Amniotic epithelial cell (primary cell): ENCODE measurements around the gene BLOC1S4.

Source experiments
- DNase-seq: peaks from one replicate; pipeline ENCODE4 v3.0.0-alpha.2; 2010; ENCODE audit warnings: low read depth

Gene BLOC1S4

GRCh38 chr4:6692379-6692778 lies 23.6 kb upstream of the BLOC1S4 start:
- no peak for DNase-seq

- no peak for DNase-seq
These were observed 23.2 kb upstream of the BLOC1S4 start for GRCh38 chr4:6692806-6693205.

GRCh38 chr4:6693231-6694176 lies 22.5 kb upstream of the BLOC1S4 start, which contains the start of gene S100P:
S100P (plus strand) TSS chr4:6693878; CDS start chr4:6693933, 55 bp downstream.
- DNase-seq, result no peak

GRCh38 chr4:6694177-6694901 lies 21.6 kb upstream of the BLOC1S4 start:
- DNase-seq, result no peak

GRCh38 chr4:6695660-6696610 lies 20.0 kb upstream of the BLOC1S4 start:
- DNase-seq, result no peak

DNA sequence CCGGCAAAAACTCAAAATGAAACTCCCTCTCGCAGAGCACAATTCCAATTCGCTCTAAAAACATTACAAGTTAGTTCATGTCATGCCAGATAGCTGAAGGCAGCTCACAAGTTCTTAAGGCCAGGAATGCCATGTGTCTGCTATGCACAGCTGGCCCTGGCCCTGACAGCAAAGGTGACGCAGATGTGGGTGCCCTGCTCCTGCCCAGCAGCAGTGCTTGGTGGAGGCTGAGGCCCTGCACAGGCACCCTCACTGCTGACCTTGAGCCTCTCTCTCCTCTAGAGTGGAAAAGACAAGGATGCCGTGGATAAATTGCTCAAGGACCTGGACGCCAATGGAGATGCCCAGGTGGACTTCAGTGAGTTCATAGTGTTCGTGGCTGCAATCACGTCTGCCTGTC lies 19.4 kb upstream of the BLOC1S4 start:
- no peak for DNase-seq

- DNase-seq, result no peak
These were observed 18.8 kb upstream of the BLOC1S4 start for GRCh38 chr4:6697131-6697530.

DNA sequence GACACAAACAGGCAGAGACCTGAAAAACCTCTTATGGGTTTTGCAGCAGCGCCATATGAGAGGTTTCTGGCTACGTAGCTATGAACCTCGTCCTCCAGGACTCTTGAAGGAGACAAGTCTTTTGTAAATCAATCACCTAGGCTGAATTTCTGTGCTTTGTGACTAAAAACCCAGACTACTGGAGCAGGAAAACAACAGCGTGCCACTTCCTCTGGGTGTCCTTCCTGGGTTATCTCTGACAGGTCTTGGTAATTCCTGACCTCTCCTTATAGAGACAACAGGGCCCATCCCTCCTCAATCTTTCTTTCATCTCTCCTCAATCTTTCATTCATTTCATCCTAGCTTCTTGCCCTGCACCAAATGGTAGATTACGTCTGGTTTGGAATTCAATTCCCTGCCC lies 16.6 kb upstream of the BLOC1S4 start:
- DNase-seq, result no peak

GRCh38 chr4:6699903-6700302 lies 16.1 kb upstream of the BLOC1S4 start:
- DNase-seq, result no peak

GRCh38 chr4:6701371-6701770 lies 14.6 kb upstream of the BLOC1S4 start:
- DNase-seq, result no peak

- DNase-seq, result no peak
These were observed 13.2 kb upstream of the BLOC1S4 start for GRCh38 chr4:6702761-6703160.

GRCh38 chr4:6703786-6704185 lies 12.2 kb upstream of the BLOC1S4 start:
- DNase-seq, result peak; percentile 52

DNA sequence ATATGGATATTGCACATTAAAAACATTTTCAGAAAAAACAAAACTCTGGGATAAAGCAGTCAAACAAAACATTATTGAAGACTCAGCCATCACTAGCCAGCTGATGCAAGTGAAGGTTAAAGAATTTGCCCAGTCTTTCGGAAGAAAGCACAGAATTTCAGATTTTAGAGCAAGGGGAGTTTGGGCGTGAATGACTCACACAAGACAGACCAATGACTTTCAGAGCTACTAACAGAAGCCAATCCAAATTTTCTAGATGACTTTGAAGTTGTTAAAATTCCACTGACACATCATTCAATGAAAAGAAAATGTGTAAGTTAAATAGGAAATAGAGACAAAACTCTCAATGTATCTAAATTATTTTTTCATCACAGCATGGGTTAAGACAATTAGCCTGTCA lies 10.3 kb upstream of the BLOC1S4 start:
- no peak for DNase-seq

DNA sequence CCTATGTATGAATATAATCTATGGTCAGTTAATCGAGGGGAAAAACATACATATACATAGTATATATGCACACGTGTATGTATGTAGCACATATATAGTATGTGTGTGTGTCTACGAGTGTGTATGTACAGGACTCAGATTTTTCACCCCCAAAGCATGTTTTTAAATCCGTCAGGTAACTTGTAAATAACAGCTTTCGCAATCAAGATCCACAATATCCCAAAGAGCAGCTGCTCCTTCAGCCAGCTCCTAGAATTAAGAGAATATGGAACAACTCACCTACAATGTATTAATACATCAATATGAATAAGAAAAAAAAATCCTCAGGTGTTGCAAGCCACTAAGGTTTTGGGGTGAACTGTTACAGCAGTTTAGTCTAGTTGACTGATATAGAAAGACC lies 9.8 kb upstream of the BLOC1S4 start:
- DNase-seq, result no peak

GRCh38 chr4:6709230-6710114 lies 6.5 kb upstream of the BLOC1S4 start, which contains the start of gene MRFAP1L1:
MRFAP1L1 (minus strand) TSS chr4:6709865; CDS start chr4:6709629, 236 bp downstream.
- peak; percentile 97 for DNase-seq

- no peak for DNase-seq
These were observed 5.7 kb upstream of the BLOC1S4 start for GRCh38 chr4:6710282-6710681.

- no peak for DNase-seq
These were observed 5.0 kb upstream of the BLOC1S4 start for GRCh38 chr4:6710996-6711395.

GRCh38 chr4:6714954-6715353 lies 1.0 kb upstream of the BLOC1S4 start:
- DNase-seq, result no peak

- no peak for DNase-seq
These were observed 313 bp upstream of the BLOC1S4 start for GRCh38 chr4:6715704-6716017.

- no peak for DNase-seq
These were observed 1.1 kb downstream of the BLOC1S4 start for GRCh38 chr4:6716958-6717655.
